Measurements from ENCODE around the gene MDM2.
A peak's percentile ranks its signal among the peaks of the same experiment; 100 is the strongest.

Gene MDM2

GRCh38 chr12:68854078-68854468 lies 46.1 kb downstream of the MDM2 start:
- no peak for DNase-seq

DNA sequence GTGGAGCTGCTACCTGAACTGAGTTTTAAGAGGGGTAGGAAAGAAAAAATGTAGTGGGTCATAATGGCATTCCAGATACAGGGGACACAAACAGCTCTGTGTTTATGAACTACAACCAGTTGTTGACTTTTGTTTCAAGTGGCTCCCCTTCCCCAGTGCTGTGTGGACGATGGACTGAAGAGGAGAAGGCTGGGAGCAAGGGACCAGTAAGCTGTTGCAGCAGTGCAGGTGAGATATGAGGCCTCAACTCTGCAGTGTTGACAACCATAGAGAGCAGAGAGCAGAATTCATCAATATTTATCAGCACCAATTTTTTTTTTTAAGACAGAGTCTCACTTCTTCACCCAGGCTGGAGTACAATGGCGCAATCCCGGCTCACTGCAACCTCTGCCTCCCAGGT lies 46.6 kb downstream of the MDM2 start:
- DNase-seq, result no peak

DNA sequence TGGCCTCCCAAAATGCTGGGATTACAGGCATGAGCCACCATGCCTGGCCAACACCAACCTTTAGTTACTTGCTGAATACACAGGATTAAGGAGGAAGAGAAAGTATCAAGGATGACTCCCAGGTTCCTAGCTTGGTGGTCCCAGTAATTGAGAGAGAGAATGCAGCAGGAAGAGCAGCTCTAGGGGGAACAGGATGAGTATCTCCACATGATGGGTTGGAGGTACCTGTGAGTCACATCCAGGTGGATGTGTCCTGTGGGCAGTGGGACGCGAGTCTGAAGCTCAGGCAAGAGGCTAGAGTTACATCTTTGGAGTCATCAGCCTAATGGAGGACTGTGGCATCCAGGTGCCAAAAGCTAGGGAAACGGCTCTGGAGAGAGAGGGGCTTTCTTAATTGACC lies 47.1 kb downstream of the MDM2 start:
- DNase-seq, result no peak

DNA sequence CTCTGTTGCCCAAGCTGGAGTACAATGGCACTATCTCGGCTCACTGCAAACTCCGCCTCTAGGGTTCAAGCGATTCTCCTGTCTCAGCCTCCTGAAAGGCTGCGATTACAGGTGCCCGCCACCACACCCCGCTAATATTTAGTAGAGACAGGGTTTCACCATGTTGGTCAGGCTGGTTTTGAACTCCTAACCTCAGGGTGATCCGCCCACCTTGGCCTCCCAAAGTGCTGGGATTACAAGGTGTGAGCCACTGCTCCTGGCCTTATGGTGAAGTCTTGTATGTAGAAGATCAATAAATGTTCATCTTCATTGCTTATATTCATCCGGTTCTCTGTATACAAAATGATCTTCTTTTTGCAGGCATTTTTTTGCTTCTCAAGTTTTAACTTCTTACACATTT lies 47.8 kb downstream of the MDM2 start:
- no peak for DNase-seq

GRCh38 chr12:68856510-68856909 lies 48.5 kb downstream of the MDM2 start:
- no peak for DNase-seq

GRCh38 chr12:68861890-68862289 lies 53.9 kb downstream of the MDM2 start:
- no peak for DNase-seq

- DNase-seq, result no peak
These were observed 55.3 kb downstream of the MDM2 start for GRCh38 chr12:68863109-68863770.

DNA sequence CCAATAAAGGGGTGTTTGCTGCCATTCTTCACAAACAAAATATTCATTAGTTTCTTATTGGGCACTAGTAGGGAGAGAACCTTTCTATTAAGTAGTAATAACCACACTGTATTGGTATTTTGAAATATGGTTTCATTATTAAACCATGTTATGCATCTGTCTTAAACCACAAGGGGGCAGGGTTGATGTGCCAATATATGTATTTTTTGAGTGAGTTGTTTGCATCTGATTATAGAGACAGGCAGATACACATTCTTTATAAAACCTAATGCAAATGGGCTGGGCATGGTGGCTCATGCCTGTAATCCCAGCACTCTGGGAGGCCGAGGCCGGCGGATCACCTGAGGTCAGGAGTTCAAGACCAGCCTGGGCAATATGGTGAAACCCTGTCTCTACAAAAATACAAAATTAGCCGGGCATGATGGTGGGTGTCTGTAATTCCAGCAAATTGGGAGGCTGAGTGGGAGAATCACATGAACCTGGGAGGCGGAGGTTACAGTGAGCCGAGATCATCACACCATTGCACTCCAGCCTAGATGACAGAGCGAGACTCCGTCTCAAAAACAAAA lies 56.0 kb downstream of the MDM2 start:
- DNase-seq, result peak; percentile 46 to 78 (median 62)

- DNase-seq, result no peak
These were observed 56.6 kb downstream of the MDM2 start for GRCh38 chr12:68864604-68865003.

DNA sequence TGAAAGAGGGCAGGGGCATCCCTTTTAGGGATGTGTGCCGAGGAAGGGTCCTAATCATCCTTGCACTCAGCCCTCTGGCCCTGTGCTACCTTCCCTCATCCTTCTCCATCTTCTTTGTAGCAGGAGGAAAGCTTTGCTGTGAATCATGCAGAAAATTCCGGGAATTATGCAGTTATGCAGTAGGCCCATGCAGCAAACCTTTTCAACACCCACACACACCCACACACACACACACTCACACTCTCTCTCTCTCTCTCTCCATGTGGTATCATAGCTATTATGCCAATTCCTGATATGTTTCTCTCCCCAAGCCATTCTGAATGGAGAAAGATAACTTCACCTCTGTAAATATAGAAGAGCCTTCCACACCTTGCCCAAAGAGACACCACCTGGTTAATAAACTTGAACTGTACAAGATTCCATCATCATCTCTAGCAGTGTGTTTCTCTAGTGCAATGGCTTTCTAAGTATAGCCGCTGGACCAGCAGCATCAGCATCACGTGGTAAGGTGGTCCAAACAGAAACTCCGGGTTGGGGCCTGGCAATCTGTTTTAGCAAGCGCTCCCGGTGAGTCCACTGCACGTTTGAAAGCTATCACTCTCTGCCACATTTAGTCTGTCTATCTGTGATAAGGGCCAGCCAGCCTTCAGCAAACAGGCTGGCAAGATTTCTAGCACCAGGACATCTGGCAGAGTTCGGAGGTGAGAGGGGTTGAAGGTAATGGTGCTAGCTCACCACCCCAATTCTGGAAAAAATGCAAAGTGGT lies 57.6 kb downstream of the MDM2 start:
- DNase-seq, result no peak

DNA sequence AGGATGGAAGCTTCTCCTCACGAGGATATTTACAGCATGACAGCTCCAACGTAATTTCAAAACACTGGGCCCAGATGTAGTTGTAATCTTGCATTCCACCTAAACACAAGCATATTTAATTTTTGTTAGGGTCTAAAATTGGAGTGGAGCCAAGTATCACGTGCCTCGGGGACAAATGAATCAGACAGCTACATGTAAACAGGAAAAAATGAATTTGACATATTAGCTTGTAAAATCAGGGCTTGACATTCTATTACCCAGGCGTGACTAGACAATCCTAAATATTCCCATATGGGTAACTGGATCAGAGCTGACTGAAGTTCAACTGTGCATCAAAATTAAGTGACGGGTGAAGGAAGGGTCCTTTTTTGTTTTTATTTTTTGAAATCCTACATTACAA lies 59.0 kb downstream of the MDM2 start:
- no peak for DNase-seq

DNA sequence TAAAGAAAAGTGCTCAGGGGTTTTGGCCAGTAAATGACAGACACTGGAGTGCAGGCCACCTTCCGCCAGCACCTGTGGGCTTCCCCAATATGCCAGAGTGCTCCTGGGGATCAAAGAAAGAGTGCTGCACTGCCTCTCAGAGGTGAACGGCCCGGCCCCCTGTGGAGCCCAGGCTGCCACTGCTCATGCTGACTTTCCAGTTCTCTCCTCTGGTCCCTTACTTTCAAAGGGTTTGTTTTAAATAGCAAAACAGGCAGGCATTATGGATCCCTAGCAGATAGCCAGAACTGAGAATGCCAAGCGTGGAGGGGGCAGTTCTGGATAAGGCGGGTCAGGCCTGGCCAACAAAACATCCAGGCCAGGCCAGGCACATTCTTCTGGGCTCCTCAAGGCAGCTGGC lies 59.6 kb downstream of the MDM2 start:
- DNase-seq, result no peak

GRCh38 chr12:68868043-68868790 lies 60.2 kb downstream of the MDM2 start:
- DNase-seq, result no peak

DNA sequence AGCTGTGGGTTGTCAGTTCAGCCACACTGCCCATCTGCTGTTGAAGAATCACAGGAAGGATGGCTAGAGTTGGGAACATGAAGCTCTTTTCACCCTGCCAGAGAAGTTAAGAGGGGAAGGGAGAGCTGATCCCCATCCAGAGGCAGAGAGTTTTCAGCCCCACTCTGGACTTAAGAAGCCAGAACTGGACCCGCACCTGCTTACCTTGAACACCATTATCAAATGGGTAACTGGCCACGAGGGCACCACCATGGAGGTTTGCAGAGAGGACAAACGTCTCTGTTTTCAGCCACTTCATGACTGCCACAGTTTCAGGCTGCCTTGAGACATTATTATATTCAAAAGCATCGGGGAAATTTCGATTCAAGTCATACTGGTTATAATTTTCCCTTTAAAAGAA lies 62.0 kb downstream of the MDM2 start:
- DNase-seq, result no peak

GRCh38 chr12:68870443-68870842 lies 62.5 kb downstream of the MDM2 start:
- no peak for DNase-seq

GRCh38 chr12:68871396-68871795 lies 63.4 kb downstream of the MDM2 start:
- DNase-seq, result no peak

- peak; percentile 23 to 50 (median 38) for DNase-seq
These were observed 63.9 kb downstream of the MDM2 start for GRCh38 chr12:68871921-68872320.

DNA sequence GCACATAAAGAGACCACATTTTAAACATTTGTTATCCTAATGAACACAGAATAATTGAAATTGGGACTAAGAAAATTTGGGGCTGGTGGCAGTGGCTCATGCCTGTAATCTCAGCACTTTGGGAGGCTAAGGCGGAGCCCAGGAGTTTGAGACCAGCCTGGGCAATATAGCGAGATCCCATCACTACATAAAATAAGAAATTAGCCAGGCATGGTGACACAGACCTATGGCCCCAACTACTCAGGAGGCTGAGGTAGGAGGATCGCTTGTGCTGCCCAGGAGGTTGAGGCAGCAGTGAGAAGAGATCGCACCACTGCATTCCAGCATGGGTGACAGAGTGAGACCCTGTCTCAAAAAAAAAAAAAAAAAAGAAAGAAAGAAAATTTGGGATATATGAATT lies 65.3 kb downstream of the MDM2 start:
- DNase-seq, result no peak

DNA sequence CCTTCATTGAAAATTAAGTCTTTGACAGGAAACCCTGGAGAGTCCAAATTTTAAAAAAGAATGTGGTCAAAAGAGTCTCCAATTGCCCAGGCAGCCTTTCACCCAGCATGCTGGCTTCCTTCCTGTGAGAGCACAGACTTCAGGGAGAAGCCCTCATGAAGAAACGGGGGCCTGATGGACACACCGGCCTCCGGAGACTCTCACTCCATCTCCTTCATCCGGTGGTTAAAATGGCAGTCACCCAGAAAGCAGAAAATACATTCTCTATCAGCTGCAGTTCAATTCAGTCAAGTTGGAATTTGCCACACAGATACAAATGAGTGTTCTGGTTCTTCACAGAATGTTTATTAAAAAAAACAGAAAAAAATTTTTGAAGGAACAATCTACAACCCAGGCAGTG lies 68.5 kb downstream of the MDM2 start:
- no peak for DNase-seq

- no peak for DNase-seq
These were observed 69.6 kb downstream of the MDM2 start for GRCh38 chr12:68877583-68877982.

GRCh38 chr12:68878283-68878682 lies 70.3 kb downstream of the MDM2 start:
- no peak for DNase-seq

- DNase-seq, result no peak
These were observed 70.9 kb downstream of the MDM2 start for GRCh38 chr12:68878846-68879245.

DNA sequence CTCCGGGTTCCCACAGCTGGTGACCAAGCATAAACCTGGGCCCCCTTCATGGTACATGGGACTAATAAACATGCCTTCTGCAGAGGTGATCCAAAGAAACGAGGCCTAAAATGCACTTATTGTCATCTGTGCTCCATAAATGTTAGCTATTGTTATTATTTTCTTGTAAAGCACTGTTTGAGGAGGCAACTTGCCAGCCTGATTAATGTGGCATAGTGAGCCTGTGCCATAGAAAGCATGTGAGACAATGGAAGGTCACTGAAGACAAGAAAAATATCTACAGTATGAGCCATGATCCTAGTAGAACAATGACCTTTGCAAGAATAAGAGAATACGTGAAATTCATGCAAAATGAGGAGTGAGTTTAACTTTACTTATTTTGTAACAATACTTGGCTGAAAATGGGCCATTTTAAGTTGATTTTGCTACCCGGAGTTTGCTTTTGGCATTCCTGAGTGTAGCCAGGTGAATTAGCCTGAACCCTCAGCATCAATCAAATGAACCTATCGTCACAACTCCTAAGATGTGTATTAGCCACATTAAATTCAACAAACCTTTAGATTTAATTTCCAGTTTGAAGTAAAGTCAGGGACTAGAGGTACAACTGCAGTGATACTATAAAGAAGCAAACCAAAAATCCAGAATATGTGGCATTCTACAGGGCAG lies 72.8 kb downstream of the MDM2 start:
- DNase-seq, result no peak

Measured in suppressor macrophage (primary cell).